Keratinocyte (primary cell): ENCODE results near the gene AMBRA1. TPM values are rescaled to one million over a fixed set of nuclear protein-coding genes. Genes with fewer than 3 reads are reported as not detected.

Experiments used
- DNase-seq: peaks from one replicate; pipeline ENCODE4 v3.0.0-alpha.2; 2011; ENCODE audit warnings: low read depth, missing footprints, low spot score
- FAIRE-seq: peaks from 2 replicates; lab custom pipeline; 2011; peaks lifted over from hg19 to GRCh38; lab: Jason Lieb, UNC
- H2AFZ ChIP-seq: 2 replicates; pipeline ENCODE4 v1.6.0; 2012; ENCODE audit warnings: low read length, control low read depth, inconsistent platforms; ENCODE audit not compliant: control insufficient read depth
- H3K27ac ChIP-seq: 2 replicates; pipeline ENCODE4 v1.5.1; 2011; ENCODE audit warnings: low read length; ENCODE audit not compliant: control insufficient read depth, insufficient read depth
- H3K27me3 ChIP-seq: 3 replicates; pipeline ENCODE4 v1.6.0; 2011; ENCODE audit warnings: low read length; ENCODE audit not compliant: control insufficient read depth, insufficient read depth; ENCODE audit errors: extremely low read depth
- H3K36me3 ChIP-seq, 2 experiments: 2 replicates in 1 of 2; 3 replicates in 1 of 2; pipeline ENCODE4 v1.5.1; 2011; ENCODE audit warnings: low read length in 2 of 2, mild to moderate bottlenecking in 1 of 2; ENCODE audit not compliant: control insufficient read depth in 2 of 2, insufficient read depth in 2 of 2; ENCODE audit errors: extremely low read depth in 1 of 2
- H3K4me1 ChIP-seq: 3 replicates; pipeline ENCODE4 v1.5.1; 2011; ENCODE audit warnings: low read length; ENCODE audit not compliant: control insufficient read depth, insufficient read depth; ENCODE audit errors: extremely low read depth
- H3K4me2 ChIP-seq: 3 replicates; pipeline ENCODE4 v1.6.0; 2011; ENCODE audit warnings: low read depth, low read length; ENCODE audit not compliant: control insufficient read depth, insufficient read depth; ENCODE audit errors: extremely low read depth
- H3K4me3 ChIP-seq, 3 experiments: fragments of 200-600 bp in 1 of 3; sonication (generic) in 1 of 3; 2 replicates in 2 of 3; 3 replicates in 1 of 3; pipeline ENCODE4 v1.5.1; 2011 to 2016; ENCODE audit warnings: low read length in 3 of 3, mild to moderate bottlenecking in 3 of 3, control low read depth in 2 of 3, inconsistent platforms in 1 of 3, low read depth in 1 of 3, mixed read lengths in 1 of 3, mixed run types in 1 of 3, moderate library complexity in 1 of 3; ENCODE audit not compliant: control insufficient read depth in 2 of 3, insufficient read depth in 2 of 3; ENCODE audit errors: extremely low read depth in 1 of 3
- H3K79me2 ChIP-seq: 2 replicates; pipeline ENCODE4 v1.6.0; 2012; ENCODE audit warnings: low read length; ENCODE audit not compliant: control insufficient read depth, insufficient read depth
- H3K9ac ChIP-seq: 3 replicates; pipeline ENCODE4 v1.6.0; 2011; ENCODE audit warnings: low read length; ENCODE audit not compliant: control insufficient read depth, insufficient read depth; ENCODE audit errors: extremely low read depth
- H3K9me1 ChIP-seq: 3 replicates; pipeline ENCODE4 v1.6.0; 2011; ENCODE audit warnings: low read length; ENCODE audit not compliant: control insufficient read depth, insufficient read depth; ENCODE audit errors: extremely low read depth
- H3K9me3 ChIP-seq: 2 replicates; pipeline ENCODE4 v1.5.1; 2012; ENCODE audit warnings: low read depth, low read length; ENCODE audit not compliant: control insufficient read depth
- H4K20me1 ChIP-seq: 3 replicates; pipeline ENCODE4 v1.6.0; 2011; ENCODE audit warnings: low read length; ENCODE audit not compliant: control insufficient read depth, insufficient read depth; ENCODE audit errors: extremely low read depth
- CTCF ChIP-seq, 3 experiments: IDR thresholded peaks in 1 of 3; conservative IDR thresholded peaks in 1 of 3; optimal IDR thresholded peaks in 1 of 3; 2 replicates in 2 of 3; 3 replicates in 1 of 3; pipeline versions ENCODE3 to v1.5.1; 2011; ENCODE audit warnings: low read length in 3 of 3, mild to moderate bottlenecking in 3 of 3, moderate library complexity in 2 of 3, control low read depth in 1 of 3, inconsistent platforms in 1 of 3; ENCODE audit not compliant: insufficient read depth in 2 of 3; ENCODE audit errors: extremely low read depth in 1 of 3
- EZH2 ChIP-seq: IDR thresholded peaks from one replicate; pipeline ENCODE4 v1.6.1; 2012; ENCODE audit warnings: inconsistent platforms, mild to moderate bottlenecking, low read length, moderate library complexity
- dilution Hi-C: fragments of 300-500 bp; cut with MboI; formaldehyde crosslinking; loops from one replicate; pipeline ENCODE4 v1.7.0; 2020; ENCODE audit warnings: low sequenced_read_pairs; ENCODE audit not compliant: extremely low pct_ligation_motif_present
- polyA plus RNA-seq, 5 experiments: library from polyadenylated mRNA; depleted of rRNA in 3 of 5; stranded (reverse) in 3 of 5; stranded (forward) in 1 of 5; unstranded in 1 of 5; fragments of >200 nt; gene quantifications; 1 replicate in 1 of 5; 2 replicates in 3 of 5; 3 replicates in 1 of 5; pipeline versions ENCODE4 v1.2.1 to v1.2.3, GENCODE V29; 2011 to 2012; ENCODE audit warnings: missing spikeins in 2 of 5, low read depth in 1 of 5, low replicate concordance in 1 of 5

AMBRA1 gene
- polyA plus RNA-seq, 1 donor (not counting 4 experiments of a cell fraction or from before 2014, with no cell fraction given): 10.5 TPM

- no peak overlapping the region for H3K27ac ChIP-seq
- no peaks in the 10 kb centered on the region for H3K79me2 ChIP-seq
- no peak for DNase-seq
- dilution Hi-C loops: no loop called here
- H3K9me3 ChIP-seq: no peaks in the 10 kb centered on the region
- H3K4me2 ChIP-seq: no peak overlapping the region
- no peaks in the 10 kb centered on the region for H3K27me3 ChIP-seq
- H3K9ac ChIP-seq: no peak overlapping the region
- no peaks in the 10 kb centered on the region for H3K4me1 ChIP-seq
- no peak for FAIRE-seq
- H3K36me3 ChIP-seq: peaks cover 7 to 19% of the 10 kb centered on the region in 2 experiments
- no peaks in the 10 kb centered on the region for H3K9me1 ChIP-seq
- no peak overlapping the region for H2AFZ ChIP-seq
- no peak for TF ChIP-seq EZH2
- TF ChIP-seq CTCF (optimal IDR thresholded peaks at IDR 0.05 in 1 of 3, IDR thresholded peaks at IDR 0.05 in 1 of 3, conservative IDR thresholded peaks at IDR 0.05 in 1 of 3; ENCODE audit: extremely low read depth in 1 of 3, insufficient read depth in 2 of 3, low read length in 3 of 3): no peak
- H3K4me3 ChIP-seq: no peak overlapping the region
- no peaks in the 10 kb centered on the region for H4K20me1 ChIP-seq
These were observed 158.1 kb downstream of the AMBRA1 start for GRCh38 chr11:46435679-46436078.

- Histone ChIP-seq H3K4me2 (no peak overlapping the region), H3K27ac (no peak overlapping the region), H3K4me1 (peaks cover 3% of the 10 kb centered on the region), H2AFZ (no peak overlapping the region), H3K27me3 (no peaks in the 10 kb centered on the region), H3K79me2 (no peaks in the 10 kb centered on the region), H3K4me3 (no peak overlapping the region), H3K9me1 (no peaks in the 10 kb centered on the region), H3K36me3 (peaks cover 8 to 20% of the 10 kb centered on the region in 2 experiments), H3K9me3 (no peaks in the 10 kb centered on the region), H4K20me1 (no peaks in the 10 kb centered on the region), H3K9ac (no peak overlapping the region)
- TF ChIP-seq EZH2 (no peak), CTCF (optimal IDR thresholded peaks at IDR 0.05 in 1 of 3, IDR thresholded peaks at IDR 0.05 in 1 of 3, conservative IDR thresholded peaks at IDR 0.05 in 1 of 3; ENCODE audit: extremely low read depth in 1 of 3, insufficient read depth in 2 of 3, low read length in 3 of 3) (no peak)
- FAIRE-seq (no peak), DNase-seq (no peak)
- dilution Hi-C loops: no loop called here
These were observed 162.6 kb downstream of the AMBRA1 start for GRCh38 chr11:46431211-46431610.
